ENCODE results near the gene ZNRD2.

- TF ChIP-seq REST (IDR thresholded peaks at IDR 0.05; ENCODE audit: insufficient read depth in 1 of 2, low read depth in 2 of 2, low read length in 2 of 2) (no peak), POLR2AphosphoS5 (IDR thresholded peaks at IDR 0.05; ENCODE audit: low read depth, low read length) (no peak)
These were observed 13.6 kb upstream of the ZNRD2 start for GRCh38 chr11:65556470-65557279.
